Measurements from ENCODE around the gene CTSW.

CTSW gene

GRCh38 chr11:65860278-65861164 is 19.1 kb upstream of the CTSW start, which contains the start of gene MUS81 (continued):
- TF ChIP-seq ZNF692 (tag by site-specific recombination; IDR thresholded peaks at IDR 0.05) (peak; percentile 33; the same call in 1 of the 2 replicates), ZBTB7A (tag by site-specific recombination; IDR thresholded peaks at IDR 0.05; ENCODE audit: low read depth) (no peak; the same call in 1 of the 2 replicates), BCL11B (tag by site-specific recombination; IDR thresholded peaks at IDR 0.05; ENCODE audit: low read depth) (peak; percentile 17; the same call in 1 of the 2 replicates), ZNF24 (tag by site-specific recombination; IDR thresholded peaks at IDR 0.05) (peak; percentile 68; the same call in 1 of the 2 replicates), ZBTB48 (tag by site-specific recombination; IDR thresholded peaks at IDR 0.05) (peak; percentile 68), ZFP41 (tag by site-specific recombination; IDR thresholded peaks at IDR 0.05; ENCODE audit: borderline replicate concordance) (no peak), ZNF174 (tag by site-specific recombination; IDR thresholded peaks at IDR 0.05) (no peak), ZNF391 (tag by site-specific recombination; IDR thresholded peaks at IDR 0.05; ENCODE audit: borderline replicate concordance, low read depth) (no peak), OSR2 (tag by site-specific recombination; IDR thresholded peaks at IDR 0.05) (no peak), KLF8 (tag by site-specific recombination; IDR thresholded peaks at IDR 0.05) (peak; percentile 84), RBAK (tag by site-specific recombination; IDR thresholded peaks at IDR 0.05) (no peak), ZBTB44 (tag by site-specific recombination; IDR thresholded peaks at IDR 0.05) (no peak), ZNF140 (tag by site-specific recombination; IDR thresholded peaks at IDR 0.05) (no peak), MEIS1 (CRISPR knock-in tag; IDR thresholded peaks at IDR 0.05; ENCODE audit: borderline replicate concordance) (no peak)

- Histone ChIP-seq H3K4me3 (ENCODE audit: low read depth, low read length) (peak overlapping the region; percentile 94), H3K36me3 (ENCODE audit: control insufficient read depth in 2 of 2, insufficient read depth in 1 of 2, low read length in 2 of 2) (peaks cover 0 to 54% of the 10 kb centered on the region in 2 experiments; a peak in 1 of 3 replicates), H3K9me3 (ENCODE audit: control insufficient read depth, insufficient read depth, low read depth, low read length) (no peaks in the 10 kb centered on the region), H3K27ac (ENCODE audit: extremely low read depth, low read depth, low read length) (peak overlapping the region; percentile 92), H3K4me1 (ENCODE audit: control insufficient read depth, insufficient read depth, low read length) (peaks cover 4% of the 10 kb centered on the region; the same call in 1 of the 2 replicates)
- ChIA-PET POLR2A (interaction anchor here (0.7 to 6.5 kb wide), 8 partner anchors 8 to 141 kb away, joined by 3 to 121 read pairs (median 14); partner anchors contain the start of genes CCDC85B, FIBP and RNASEH2C), CTCF (interaction anchor here (0.5 to 6.3 kb wide), 10 partner anchors 9 to 243 kb away, joined by 3 to 118 read pairs (median 4); partner anchors contain the start of genes CCDC85B, FIBP and KAT5)
- TF ChIP-seq PRDM10 (tag by site-specific recombination; IDR thresholded peaks at IDR 0.05) (peak; percentile 35), ZBTB17 (tag by site-specific recombination; IDR thresholded peaks at IDR 0.05) (peak; percentile 30; the same call in 1 of the 2 replicates), ZNF48 (tag by site-specific recombination; IDR thresholded peaks at IDR 0.05) (no peak)
These were observed 18.5 kb upstream of the CTSW start for GRCh38 chr11:65861165-65861505.

Measured in HEK293 (cell line).